Measurements from ENCODE around the gene ZNF521. TPM values are rescaled to one million over a fixed set of nuclear protein-coding genes. Genes with fewer than 3 reads are reported as not detected.

ZNF521 gene
- total and polyA plus RNA-seq, 2 of the 13 experiments (the other 11 are each of a cell fraction or from before 2014, with no cell fraction given), result 0.02 TPM; not detected in 1

DNA sequence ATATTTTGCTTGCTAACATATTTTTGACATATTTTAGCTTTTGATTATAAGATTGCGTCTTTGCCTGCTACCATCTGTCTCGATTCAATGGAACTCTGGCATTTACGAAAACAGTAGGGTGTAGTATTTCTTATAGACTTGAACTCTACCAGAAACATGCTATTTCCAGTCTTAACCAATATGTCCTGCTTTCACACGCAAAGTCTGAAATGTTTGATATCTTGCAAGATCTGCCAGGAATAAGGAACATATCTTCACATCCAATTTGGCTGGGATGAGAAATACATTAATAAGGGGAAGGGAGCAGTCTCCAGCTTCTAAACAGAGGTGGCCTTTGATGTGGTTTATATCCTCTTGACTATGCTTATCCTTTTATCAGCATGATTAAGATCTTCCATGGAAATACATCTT is 299.4 kb downstream of the ZNF521 start (continued):
- no peak for TF ChIP-seq RERE (CRISPR knock-in tag; IDR thresholded peaks at IDR 0.05; ENCODE audit: low read depth)
- no peak for TF ChIP-seq NRL (CRISPR knock-in tag; IDR thresholded peaks at IDR 0.05; ENCODE audit: borderline replicate concordance)
- TF ChIP-seq, protein P1, sequence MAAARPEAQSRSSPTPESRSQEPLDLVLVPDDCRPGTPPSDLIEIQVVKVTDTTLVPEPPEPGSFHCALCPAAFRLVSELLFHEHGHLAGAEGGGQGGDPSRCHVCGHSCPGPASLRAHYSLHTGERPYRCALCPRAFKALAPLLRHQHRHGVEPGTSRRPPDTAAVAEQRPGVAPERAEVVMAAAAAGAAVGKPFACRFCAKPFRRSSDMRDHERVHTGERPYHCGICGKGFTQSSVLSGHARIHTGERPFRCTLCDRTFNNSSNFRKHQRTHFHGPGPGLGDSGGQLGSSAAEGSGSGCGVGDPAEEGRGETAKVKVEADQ (CRISPR knock-in tag; IDR thresholded peaks at IDR 0.05; ENCODE audit: borderline replicate concordance), result no peak
- no peak for TF ChIP-seq POLR2AphosphoS2 (IDR thresholded peaks at IDR 0.05; ENCODE audit: low read depth, low read length)

- DNase-seq (ENCODE audit: low spot score), result no peak
- Histone ChIP-seq H4K20me1 (ENCODE audit: insufficient read depth, low read length) (no peaks in the 10 kb centered on the region), H3K27ac (ENCODE audit: extremely low read length, insufficient read depth, low read length) (no peak overlapping the region), H3K79me2 (ENCODE audit: insufficient read depth, low read length) (no peaks in the 10 kb centered on the region), H2AFZ (ENCODE audit: low read length) (no peak overlapping the region), H3K27me3 (ENCODE audit: control insufficient read depth in 1 of 2, insufficient read depth in 2 of 2, low read length in 2 of 2) (no peaks in the 10 kb centered on the region; a peak in 2 of 5 replicates), H3K9me3 (ENCODE audit: low read length) (no peaks in the 10 kb centered on the region), H3K4me2 (ENCODE audit: low read depth, low read length) (no peak overlapping the region), H3K36me3 (replicated peaks in 1 of 2; ENCODE audit: control insufficient read depth in 1 of 2, insufficient read depth in 2 of 2, low read length in 2 of 2) (no peaks in the 10 kb centered on the region), H3K4me1 (ENCODE audit: insufficient read depth, low read length) (no peaks in the 10 kb centered on the region), H3K4me3 (replicated peaks in 1 of 3; ENCODE audit: insufficient read depth in 1 of 3, low read depth in 2 of 3, low read length in 3 of 3) (no peak overlapping the region), H3K9ac (ENCODE audit: insufficient read depth, low read depth, low read length) (no peak overlapping the region)
- no TSS peak for BruUV-seq (replicated peaks)
- ATAC-seq, result no peak
- intact Hi-C loops (cut with micrococcal nuclease; ENCODE audit: unreplicated experiment) (no loop called here), in situ Hi-C loops (cut with HindIII; ENCODE audit: extremely low pct_ligation_motif_present, low pct_unique_long_range_greater_than_20kb) (no loop called here)
- no peak for FAIRE-seq
- ChIA-PET CTCF (ENCODE audit: low intra/inter-chr PET ratio, low total read pairs) (no interaction called here), POLR2A (no interaction called here)
- TF ChIP-seq, protein P2, sequence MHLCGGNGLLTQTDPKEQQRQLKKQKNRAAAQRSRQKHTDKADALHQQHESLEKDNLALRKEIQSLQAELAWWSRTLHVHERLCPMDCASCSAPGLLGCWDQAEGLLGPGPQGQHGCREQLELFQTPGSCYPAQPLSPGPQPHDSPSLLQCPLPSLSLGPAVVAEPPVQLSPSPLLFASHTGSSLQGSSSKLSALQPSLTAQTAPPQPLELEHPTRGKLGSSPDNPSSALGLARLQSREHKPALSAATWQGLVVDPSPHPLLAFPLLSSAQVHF (CRISPR knock-in tag; IDR thresholded peaks at IDR 0.05), result no peak
- no peak for TF ChIP-seq CBX5 (CRISPR knock-in tag; IDR thresholded peaks at IDR 0.05; ENCODE audit: borderline replicate concordance)
- no peak for TF ChIP-seq FOXC1 (CRISPR knock-in tag; IDR thresholded peaks at IDR 0.05; ENCODE audit: borderline replicate concordance)
- TF ChIP-seq BCLAF1 (IDR thresholded peaks at IDR 0.05), result no peak
- no peak for TF ChIP-seq NKX3-1 (CRISPR knock-in tag; IDR thresholded peaks at IDR 0.05)
- no peak for TF ChIP-seq ASH2L (IDR thresholded peaks at IDR 0.05; ENCODE audit: insufficient read length, low read depth, low read length)
- no peak for TF ChIP-seq ZNF337 (CRISPR knock-in tag; IDR thresholded peaks at IDR 0.05; ENCODE audit: borderline replicate concordance, low read depth)
- TF ChIP-seq ZNF101 (CRISPR knock-in tag; IDR thresholded peaks at IDR 0.05; ENCODE audit: borderline replicate concordance, low read depth), result no peak
- 60% methylated on average over 6 of the region's 6 CpGs for WGBS (ENCODE audit: low lambda C conversion rate)
Observed at GRCh38 chr18:25050605-25051004, 301.4 kb downstream of the ZNF521 start.
